Hematopoietic multipotent progenitor cell (in vitro differentiated cells): ENCODE data around the gene RCAN3. TPM values are rescaled to one million over a fixed set of nuclear protein-coding genes. Genes with fewer than 3 reads are reported as not detected.

Source experiments
- DNase-seq, 3 donors: peaks; one replicate each; pipeline ENCODE4 v3.0.0-alpha.2; 2011 to 2015; ENCODE audit warnings: low read depth in 2 of 3, low spot score in 2 of 3
- total RNA-seq: library from RNA; depleted of rRNA; stranded (reverse); fragments of >200 nt; gene quantifications from one replicate; pipeline ENCODE4 v1.2.3, GENCODE V29; 2012

RCAN3 gene
- total RNA-seq, 1 donor, result 11.6 TPM

GRCh38 chr1:24570265-24571125, 67.9 kb downstream of the RCAN3 start:
- no peak for DNase-seq

GRCh38 chr1:24572301-24572700, 69.7 kb downstream of the RCAN3 start:
- DNase-seq, result no peak

GRCh38 chr1:24575905-24576587, 73.4 kb downstream of the RCAN3 start:
- DNase-seq, result no peak

- no peak for DNase-seq
These were observed 76.2 kb downstream of the RCAN3 start for GRCh38 chr1:24578846-24579245.

- no peak for DNase-seq
These were observed 78.1 kb downstream of the RCAN3 start for GRCh38 chr1:24580756-24581155.

GRCh38 chr1:24584171-24584647, 81.6 kb downstream of the RCAN3 start:
- peak in 2 of 3 donors; percentile 33 to 69 for DNase-seq

GRCh38 chr1:24586119-24586518, 83.5 kb downstream of the RCAN3 start:
- no peak for DNase-seq

GRCh38 chr1:24586970-24587820, 84.6 kb downstream of the RCAN3 start:
- peak; percentile 47 to 70 (median 61) for DNase-seq

- DNase-seq, result no peak
These were observed 85.9 kb downstream of the RCAN3 start for GRCh38 chr1:24588573-24588972.

GRCh38 chr1:24589200-24589599, 86.6 kb downstream of the RCAN3 start:
- no peak for DNase-seq

Other genes starting within 250 kb of the RCAN3 start
- not detected for gene GRHL3, start 183.5 kb upstream of the RCAN3 start, total RNA-seq
- 3.5 TPM for gene STPG1, start 89.1 kb upstream of the RCAN3 start, total RNA-seq
- 48.7 TPM for gene NIPAL3, start 87.0 kb upstream of the RCAN3 start, total RNA-seq
- under 0.01 TPM for gene NCMAP, start 53.3 kb downstream of the RCAN3 start, total RNA-seq
- gene SRRM1, start 140.5 kb downstream of the RCAN3 start, total RNA-seq, result 32.6 TPM
- gene CLIC4, start 242.6 kb downstream of the RCAN3 start, total RNA-seq, result 16.4 TPM